BLaER1 treated with 17β-estradiol and CSF1 and Interleukin-3, amounts not matched to agents 10 nM and 100 nM (cell line): Measurements from ENCODE around the gene SSH2.
"Not testable (repeated sequence)": the region's sequence is repeated elsewhere in the genome, so short reads cannot be mapped to it uniquely, and the experiment has no call there.

Experiments
- H3K27ac ChIP-seq, 11 experiments: shearing (Covaris generic); formaldehyde crosslinking; 2 replicates each; pipeline ENCODE4 v1.8.1; 2022
- H3K27me3 ChIP-seq, 11 experiments: shearing (Covaris generic); formaldehyde crosslinking; 2 replicates each; pipeline ENCODE4 v1.8.1; 2022
- H3K36me3 ChIP-seq, 11 experiments: shearing (Covaris generic); formaldehyde crosslinking; 2 replicates each; pipeline ENCODE4 v1.8.1; 2022
- H3K4me1 ChIP-seq, 10 experiments: shearing (Covaris generic); formaldehyde crosslinking; 2 replicates each; pipeline ENCODE4 v1.8.1; 2022
- H3K4me2 ChIP-seq, 11 experiments: shearing (Covaris generic); formaldehyde crosslinking; 2 replicates each; pipeline ENCODE4 v1.8.1; 2022
- H3K4me3 ChIP-seq, 10 experiments: shearing (Covaris generic); formaldehyde crosslinking; 2 replicates each; pipeline ENCODE4 v1.8.1; 2022
- H3K9ac ChIP-seq, 11 experiments: shearing (Covaris generic); formaldehyde crosslinking; 2 replicates each; pipeline ENCODE4 v1.8.1; 2022
- H3K9me3 ChIP-seq, 11 experiments: shearing (Covaris generic); formaldehyde crosslinking; replicated peaks in 1 of 11; 2 replicates each; pipeline ENCODE4 v1.8.1; 2022
- H4K20me1 ChIP-seq, 11 experiments: shearing (Covaris generic); formaldehyde crosslinking; 2 replicates each; pipeline ENCODE4 v1.8.1; 2022
- Cebpa-rat ChIP-seq, 11 experiments: shearing (Covaris generic); IDR thresholded peaks; 2 replicates each; pipeline ENCODE4 v1.8.1; 2022

Gene SSH2

DNA sequence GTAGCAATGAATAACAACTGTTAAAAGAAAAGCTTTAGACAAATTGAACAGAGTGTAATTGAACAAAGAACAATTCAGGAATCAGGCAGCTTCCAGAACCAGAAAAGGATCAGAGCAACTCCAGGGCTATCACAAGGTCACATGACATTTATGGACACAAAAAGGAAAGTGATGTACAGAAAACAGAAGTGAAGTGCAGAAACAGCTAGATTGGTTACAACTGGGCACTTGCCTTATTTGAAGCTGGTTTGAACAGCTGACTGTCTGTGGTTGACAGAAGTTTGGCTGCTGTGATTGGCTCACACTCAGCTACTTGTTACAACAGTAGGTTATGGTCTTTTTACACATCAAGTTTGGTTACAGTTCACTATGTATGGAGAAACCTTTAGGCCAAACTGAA is 26.2 kb upstream of the SSH2 start:
- H3K4me3 ChIP-seq, result no peak overlapping the region
- peaks cover 4 to 22% (median 18%) of the 10 kb centered on the region in 11 experiments; a peak in 16 of 22 replicates for H3K36me3 ChIP-seq
- no peaks in the 10 kb centered on the region for H3K27me3 ChIP-seq
- TF ChIP-seq Cebpa-rat (IDR thresholded peaks at IDR 0.05), result no peak
- H3K27ac ChIP-seq, result no peak overlapping the region
- H3K4me1 ChIP-seq, result no peaks in the 10 kb centered on the region
- no peaks in the 10 kb centered on the region for H4K20me1 ChIP-seq
- no peak overlapping the region for H3K4me2 ChIP-seq
- H3K9me3 ChIP-seq, result peaks cover 30 to 43% (median 38%) of the 10 kb centered on the region in 11 experiments
- no peak overlapping the region for H3K9ac ChIP-seq

DNA sequence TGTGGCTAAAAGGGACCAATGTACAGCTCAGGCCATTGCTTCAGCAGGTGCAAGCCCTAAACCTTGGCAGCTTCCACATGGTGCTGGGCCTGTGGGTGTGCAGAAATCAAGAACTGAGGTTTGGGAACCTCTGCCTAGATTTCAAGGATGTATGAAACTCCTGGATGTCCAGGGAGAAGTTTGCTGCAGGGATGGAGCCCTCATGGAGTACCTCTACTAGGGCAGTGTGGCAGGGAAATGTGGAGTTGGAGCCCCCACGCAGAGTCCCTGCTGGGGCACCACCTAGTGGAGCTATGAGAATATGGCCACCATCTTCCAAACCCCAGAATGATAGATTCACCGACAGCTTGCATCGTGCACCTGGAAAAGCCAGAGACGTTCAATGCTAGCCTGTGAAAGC is 24.4 kb upstream of the SSH2 start:
- Histone ChIP-seq H3K9me3 (peaks cover 30 to 43% (median 38%) of the 10 kb centered on the region in 11 experiments), H3K4me1 (peaks cover 6 to 13% (median 11%) of the 10 kb centered on the region in 10 experiments; a peak in 18 of 20 replicates), H3K4me3 (no peak overlapping the region; a peak in 1 of 20 replicates), H4K20me1 (no peaks in the 10 kb centered on the region), H3K27me3 (no peaks in the 10 kb centered on the region), H3K27ac (no peak overlapping the region), H3K36me3 (peaks cover 4 to 22% (median 18%) of the 10 kb centered on the region in 11 experiments; a peak in 16 of 22 replicates), H3K9ac (no peak overlapping the region), H3K4me2 (no peak overlapping the region)
- TF ChIP-seq Cebpa-rat (IDR thresholded peaks at IDR 0.05), result no peak

DNA sequence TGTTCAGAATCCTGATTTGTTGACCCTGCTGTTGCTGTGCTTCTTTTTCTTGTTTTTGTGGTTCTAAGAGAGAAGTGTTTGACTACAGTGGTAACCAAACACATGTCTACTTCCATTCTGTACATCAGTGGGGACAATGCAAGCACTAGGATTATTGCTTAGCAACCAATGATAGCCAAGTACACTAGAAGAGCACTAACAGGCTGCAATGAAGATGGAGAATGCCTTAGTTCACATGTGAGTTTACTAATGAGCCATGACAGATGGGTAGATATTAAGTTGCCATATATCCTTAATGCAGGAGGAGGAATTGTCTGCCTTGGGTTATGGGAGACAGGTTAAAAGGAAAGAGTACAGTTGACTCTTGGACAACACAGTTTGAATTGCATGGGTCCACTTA is 19.7 kb upstream of the SSH2 start:
- H3K9ac ChIP-seq, result peak overlapping the region in 4 of 11 experiments; percentile 59 to 74 (median 71); a peak in 4 of 22 replicates
- no peaks in the 10 kb centered on the region for H3K27me3 ChIP-seq
- TF ChIP-seq Cebpa-rat (IDR thresholded peaks at IDR 0.05), result no peak
- H3K36me3 ChIP-seq, result peaks cover 4 to 46% (median 26%) of the 10 kb centered on the region in 11 experiments; a peak in 17 of 22 replicates
- H3K4me3 ChIP-seq, result no peak overlapping the region
- H3K4me2 ChIP-seq, result peak overlapping the region; percentile 0 to 68 (median 52); a peak in 18 of 22 replicates
- peaks cover 19 to 33% (median 29%) of the 10 kb centered on the region in 10 experiments for H3K4me1 ChIP-seq
- H3K9me3 ChIP-seq, result peaks cover 19 to 42% (median 34%) of the 10 kb centered on the region in 11 experiments
- H4K20me1 ChIP-seq, result no peaks in the 10 kb centered on the region
- peak overlapping the region in 9 of 11 experiments; percentile 55 to 88 (median 82); a peak in 15 of 22 replicates for H3K27ac ChIP-seq

DNA sequence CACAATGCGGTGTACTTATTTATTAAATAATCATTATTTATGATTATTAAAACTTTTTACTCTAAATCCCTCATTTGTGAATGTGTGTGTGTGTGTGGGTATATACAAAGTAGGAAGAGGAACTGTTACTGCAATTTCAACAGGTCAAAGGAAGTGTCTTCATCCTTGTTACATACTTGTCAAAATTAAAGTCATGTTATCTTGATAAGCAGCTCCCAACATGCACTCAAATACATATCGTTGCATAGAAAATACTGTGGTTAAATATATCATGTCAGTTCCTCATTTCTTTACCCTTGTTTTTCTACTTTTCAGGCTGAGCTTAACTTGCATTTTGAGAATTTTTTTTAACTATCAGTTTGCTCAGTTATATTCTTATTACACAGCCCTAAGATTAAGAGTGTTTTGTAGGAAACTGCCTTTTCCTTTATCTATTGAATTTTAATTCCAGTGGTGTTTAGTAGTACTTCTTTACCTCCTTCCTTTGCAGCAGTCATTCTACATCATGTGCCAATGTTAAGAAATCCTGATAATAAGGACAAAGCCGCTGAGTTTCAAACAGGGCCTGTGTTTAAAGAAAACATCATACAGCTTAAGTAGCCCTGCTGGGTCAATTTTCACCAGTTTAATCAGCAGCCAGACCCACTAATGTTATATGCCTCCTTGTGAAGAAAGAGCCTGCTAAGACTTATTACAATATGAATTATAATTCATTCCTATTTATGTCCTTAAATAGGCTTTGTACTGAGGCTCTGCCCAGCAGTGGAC is 18.6 kb upstream of the SSH2 start:
- Histone ChIP-seq H3K27ac (peak overlapping the region; percentile 4 to 88 (median 78); a peak in 21 of 22 replicates), H3K9ac (peak overlapping the region; percentile 20 to 74 (median 59); a peak in 17 of 22 replicates), H3K4me1 (peaks cover 19 to 33% (median 29%) of the 10 kb centered on the region in 10 experiments), H3K9me3 (peaks cover 8 to 31% (median 23%) of the 10 kb centered on the region in 11 experiments), H3K4me3 (no peak overlapping the region), H3K36me3 (peaks cover 0 to 46% (median 21%) of the 10 kb centered on the region in 11 experiments; a peak in 16 of 22 replicates), H3K4me2 (peak overlapping the region; percentile 13 to 68 (median 52); a peak in 21 of 22 replicates), H4K20me1 (no peaks in the 10 kb centered on the region), H3K27me3 (no peaks in the 10 kb centered on the region)
- TF ChIP-seq Cebpa-rat (IDR thresholded peaks at IDR 0.05), result peak in 2 of 11 experiments; percentile 61 to 64; a peak in 4 of 22 replicates

DNA sequence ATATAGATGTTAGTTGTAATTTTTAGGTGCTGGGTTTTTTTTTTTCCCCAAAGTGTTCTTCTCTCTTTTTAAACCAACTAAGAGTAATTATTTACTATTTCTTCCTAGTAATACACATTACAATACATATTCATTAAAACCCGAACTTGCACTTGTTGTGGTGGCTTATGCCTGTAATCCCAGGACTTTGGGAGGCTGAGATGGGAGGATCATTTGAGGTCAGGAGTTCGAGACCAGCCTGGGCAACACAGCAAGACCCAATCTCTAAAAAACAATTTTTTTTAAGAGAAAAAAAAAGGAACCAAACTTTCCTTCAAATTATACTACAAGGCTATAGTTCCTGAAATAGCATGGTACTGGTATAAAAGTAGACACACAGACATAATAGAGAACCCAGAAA is 15.3 kb upstream of the SSH2 start:
- Histone ChIP-seq H3K4me2 (no peak overlapping the region), H3K27ac (no peak overlapping the region), H3K4me3 (no peak overlapping the region), H3K36me3 (peaks cover 0 to 41% (median 15%) of the 10 kb centered on the region in 11 experiments; a peak in 11 of 22 replicates), H3K9me3 (peaks cover 0 to 11% (median 9%) of the 10 kb centered on the region in 11 experiments; a peak in 11 of 22 replicates), H3K27me3 (no peaks in the 10 kb centered on the region), H3K9ac (no peak overlapping the region), H4K20me1 (no peaks in the 10 kb centered on the region), H3K4me1 (peaks cover 17 to 30% (median 28%) of the 10 kb centered on the region in 10 experiments)
- TF ChIP-seq Cebpa-rat (IDR thresholded peaks at IDR 0.05), result no peak

DNA sequence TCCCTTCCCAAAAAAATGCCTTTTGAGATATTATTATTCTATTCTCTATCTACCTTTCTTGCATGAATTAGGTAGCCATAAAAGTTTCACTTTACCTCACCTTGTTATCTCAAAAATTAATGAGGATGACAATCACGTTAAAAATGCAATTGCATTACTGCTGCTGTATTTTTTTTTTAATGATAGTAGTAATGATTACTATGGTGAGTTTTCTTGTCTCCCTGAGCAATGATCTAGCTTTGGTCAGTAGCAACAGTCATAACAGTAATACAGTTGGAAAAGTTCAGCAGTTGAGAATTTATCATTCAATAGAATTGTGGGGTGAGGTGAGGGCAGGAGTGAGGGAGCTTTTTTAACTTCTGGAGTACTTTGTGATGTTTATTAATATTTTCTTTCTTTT is 11.3 kb upstream of the SSH2 start, which contains the start of gene EFCAB5:
Gene EFCAB5, plus strand, starts transcription at position 301 of the 400 bp plus-strand sequence. CDS start 163 bp downstream, outside the sequence.
- H3K27me3 ChIP-seq, result no peaks in the 10 kb centered on the region
- peaks cover 0 to 29% (median 12%) of the 10 kb centered on the region in 11 experiments; a peak in 9 of 22 replicates for H3K36me3 ChIP-seq
- no peak within 1 kb of the TSS for H3K4me3 ChIP-seq
- H3K4me2 ChIP-seq, result no peak within 1 kb of the TSS
- H3K27ac ChIP-seq, result no peak within 1 kb of the TSS
- H3K4me1 ChIP-seq, result 0 out of 20 replicates have a peak, but pooled peaks cover 0 to 6% (median 0%) of the 10 kb centered on the region in 10 experiments
- H3K9me3 ChIP-seq, result peaks cover 0 to 2% (median 0%) of the 10 kb centered on the region in 11 experiments; a peak in 4 of 22 replicates
- no peak for TF ChIP-seq Cebpa-rat (IDR thresholded peaks at IDR 0.05)
- H4K20me1 ChIP-seq, result no peaks in the 10 kb centered on the region
- no peak within 1 kb of the TSS for H3K9ac ChIP-seq

DNA sequence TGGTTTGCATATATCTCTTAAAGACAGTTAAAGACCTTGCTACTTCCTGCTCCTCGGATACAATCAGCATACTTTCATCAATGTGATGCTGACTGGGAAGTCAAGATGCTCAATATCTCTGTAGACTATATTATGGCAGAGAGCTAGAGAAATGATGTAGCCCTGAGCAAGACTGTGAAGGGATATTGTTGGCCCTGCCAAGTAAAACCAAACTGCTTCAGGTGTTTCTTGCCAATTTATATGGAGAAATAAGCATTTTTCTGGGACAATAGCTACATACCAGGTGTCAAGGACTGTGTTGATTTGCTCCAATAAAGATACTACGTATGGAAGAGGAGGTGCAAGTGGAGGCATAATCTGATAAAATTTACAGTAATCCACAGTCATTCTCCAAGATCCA is 6.7 kb upstream of the SSH2 start:
- Histone ChIP-seq H3K27ac (no peak overlapping the region), H3K4me1 (peaks cover 4 to 22% (median 9%) of the 10 kb centered on the region in 10 experiments; a peak in 19 of 20 replicates), H3K9ac (no peak overlapping the region), H4K20me1 (no peaks in the 10 kb centered on the region), H3K27me3 (no peaks in the 10 kb centered on the region), H3K36me3 (no peaks in the 10 kb centered on the region), H3K4me2 (no peak overlapping the region), H3K9me3 (0 out of 22 replicates have a peak, but pooled peaks cover 0 to 5% (median 0%) of the 10 kb centered on the region in 11 experiments), H3K4me3 (no peak overlapping the region)
- no peak for TF ChIP-seq Cebpa-rat (IDR thresholded peaks at IDR 0.05)

DNA sequence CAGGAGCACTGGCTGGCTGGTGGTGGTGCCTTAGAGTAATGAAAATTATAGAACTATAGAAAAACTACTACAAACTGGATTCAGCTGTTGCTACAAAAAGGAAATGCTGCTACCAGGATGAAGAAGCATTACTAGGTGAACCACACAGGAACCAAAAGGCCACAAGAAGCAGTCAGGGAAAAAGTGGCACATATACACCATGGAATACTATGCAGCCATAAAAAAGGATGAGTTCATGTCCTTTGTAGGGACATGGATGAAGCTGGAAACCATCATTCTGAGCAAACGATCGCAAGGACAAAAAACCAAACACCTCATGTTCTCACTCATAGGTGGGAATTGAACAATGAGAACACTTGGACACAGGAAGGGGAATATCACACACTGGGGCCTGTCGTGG is 5.9 kb upstream of the SSH2 start:
- not testable (repeated sequence) for H3K27ac ChIP-seq, H3K36me3 ChIP-seq, H3K9me3 ChIP-seq, H3K27me3 ChIP-seq, H3K4me2 ChIP-seq, H3K9ac ChIP-seq, H4K20me1 ChIP-seq, H3K4me3 ChIP-seq
- peaks cover 9 to 25% (median 15%) of the 10 kb centered on the region in 10 experiments for H3K4me1 ChIP-seq

DNA sequence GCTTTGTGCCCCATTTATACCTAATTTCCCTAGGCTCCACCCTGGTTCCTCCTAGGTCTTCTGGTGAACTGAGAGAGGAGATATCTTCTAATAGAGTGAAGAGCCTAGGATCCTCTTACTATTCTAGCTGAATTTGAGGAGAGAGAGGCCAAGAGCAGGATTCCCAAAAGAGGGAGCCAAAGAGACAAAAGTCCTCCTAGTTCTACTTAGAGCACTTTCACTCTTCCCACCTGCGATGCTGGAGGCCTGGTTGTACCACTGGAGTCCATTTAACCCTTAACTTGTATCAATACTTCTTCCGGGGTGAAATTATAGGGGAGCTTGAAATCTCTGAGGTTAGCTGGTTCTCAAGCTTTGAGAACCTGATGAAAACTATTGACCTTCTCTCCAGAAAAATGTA is 3.4 kb upstream of the SSH2 start:
- 0 out of 22 replicates have a peak, but pooled peaks cover 0 to 5% (median 0%) of the 10 kb centered on the region in 11 experiments for H3K9me3 ChIP-seq
- H3K4me3 ChIP-seq, result no peak overlapping the region
- no peaks in the 10 kb centered on the region for H3K36me3 ChIP-seq
- H3K9ac ChIP-seq, result peak overlapping the region in 1 of 11 experiments; percentile 9; a peak in 1 of 22 replicates
- H3K27me3 ChIP-seq, result no peaks in the 10 kb centered on the region
- H4K20me1 ChIP-seq, result peaks cover 0 to 10% (median 0%) of the 10 kb centered on the region in 11 experiments; a peak in 6 of 22 replicates
- H3K4me1 ChIP-seq, result peaks cover 15 to 35% (median 21%) of the 10 kb centered on the region in 10 experiments
- TF ChIP-seq Cebpa-rat (IDR thresholded peaks at IDR 0.05), result no peak
- no peak overlapping the region for H3K27ac ChIP-seq
- H3K4me2 ChIP-seq, result peak overlapping the region in 3 of 11 experiments; percentile 23 to 35 (median 31); a peak in 5 of 22 replicates
